ENCODE data around the gene PCDH11X. TPM values are rescaled to one million over a fixed set of nuclear protein-coding genes. Genes with fewer than 3 reads are reported as not detected.
"Not testable (repeated sequence)": the region's sequence is repeated elsewhere in the genome, so short reads cannot be mapped to it uniquely, and the experiment has no call there.

PCDH11X gene, protein sequence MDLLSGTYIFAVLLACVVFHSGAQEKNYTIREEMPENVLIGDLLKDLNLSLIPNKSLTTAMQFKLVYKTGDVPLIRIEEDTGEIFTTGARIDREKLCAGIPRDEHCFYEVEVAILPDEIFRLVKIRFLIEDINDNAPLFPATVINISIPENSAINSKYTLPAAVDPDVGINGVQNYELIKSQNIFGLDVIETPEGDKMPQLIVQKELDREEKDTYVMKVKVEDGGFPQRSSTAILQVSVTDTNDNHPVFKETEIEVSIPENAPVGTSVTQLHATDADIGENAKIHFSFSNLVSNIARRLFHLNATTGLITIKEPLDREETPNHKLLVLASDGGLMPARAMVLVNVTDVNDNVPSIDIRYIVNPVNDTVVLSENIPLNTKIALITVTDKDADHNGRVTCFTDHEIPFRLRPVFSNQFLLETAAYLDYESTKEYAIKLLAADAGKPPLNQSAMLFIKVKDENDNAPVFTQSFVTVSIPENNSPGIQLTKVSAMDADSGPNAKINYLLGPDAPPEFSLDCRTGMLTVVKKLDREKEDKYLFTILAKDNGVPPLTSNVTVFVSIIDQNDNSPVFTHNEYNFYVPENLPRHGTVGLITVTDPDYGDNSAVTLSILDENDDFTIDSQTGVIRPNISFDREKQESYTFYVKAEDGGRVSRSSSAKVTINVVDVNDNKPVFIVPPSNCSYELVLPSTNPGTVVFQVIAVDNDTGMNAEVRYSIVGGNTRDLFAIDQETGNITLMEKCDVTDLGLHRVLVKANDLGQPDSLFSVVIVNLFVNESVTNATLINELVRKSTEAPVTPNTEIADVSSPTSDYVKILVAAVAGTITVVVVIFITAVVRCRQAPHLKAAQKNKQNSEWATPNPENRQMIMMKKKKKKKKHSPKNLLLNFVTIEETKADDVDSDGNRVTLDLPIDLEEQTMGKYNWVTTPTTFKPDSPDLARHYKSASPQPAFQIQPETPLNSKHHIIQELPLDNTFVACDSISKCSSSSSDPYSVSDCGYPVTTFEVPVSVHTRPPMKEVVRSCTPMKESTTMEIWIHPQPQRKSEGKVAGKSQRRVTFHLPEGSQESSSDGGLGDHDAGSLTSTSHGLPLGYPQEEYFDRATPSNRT (N-terminal part only)
- total RNA-seq = not detected in 2 replicates

DNA sequence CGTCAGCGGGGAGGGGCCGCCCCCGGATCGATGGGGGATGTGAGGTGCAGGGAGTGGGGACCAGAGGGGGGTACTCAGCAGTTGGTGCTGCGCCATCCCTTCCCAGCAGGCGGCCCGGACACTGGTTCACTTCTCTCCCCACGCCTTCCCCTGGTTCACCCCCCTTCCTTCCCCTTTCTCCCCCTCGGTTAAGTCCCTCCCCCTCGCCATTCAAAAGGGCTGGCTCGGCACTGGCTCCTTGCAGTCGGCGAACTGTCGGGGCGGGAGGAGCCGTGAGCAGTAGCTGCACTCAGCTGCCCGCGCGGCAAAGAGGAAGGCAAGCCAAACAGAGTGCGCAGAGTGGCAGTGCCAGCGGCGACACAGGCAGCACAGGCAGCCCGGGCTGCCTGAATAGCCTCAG lies at the start of gene PCDH11X:
TSS of gene PCDH11X (plus strand) at position 241 of the 400 bp plus-strand sequence. CDS start 56,130 bp downstream, outside the sequence.
- intact Hi-C loops (cut with micrococcal nuclease) = not testable (repeated sequence)

DNA sequence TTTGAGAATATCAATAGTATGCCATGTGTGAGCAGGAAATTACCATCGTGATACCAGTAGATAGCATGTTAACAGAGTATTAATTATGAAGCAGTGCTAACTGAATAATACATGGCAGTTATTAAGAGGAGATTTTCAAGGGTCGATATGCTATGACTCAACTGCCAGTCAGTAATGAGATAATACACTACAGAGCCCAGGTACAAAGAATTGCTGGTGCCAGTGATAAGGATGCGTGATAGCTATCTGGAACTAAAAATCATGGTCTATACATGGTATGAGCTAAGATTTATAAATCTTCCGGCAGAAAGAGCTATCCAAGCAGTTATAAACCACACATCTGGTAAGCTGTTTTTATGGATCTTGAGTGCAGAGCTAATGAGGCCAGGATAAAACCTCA lies 31.7 kb upstream of the PCDH11X start:
- intact Hi-C loops (cut with micrococcal nuclease) = not testable (repeated sequence)

GRCh38 chrX:91753022-91753421 lies 26.2 kb upstream of the PCDH11X start:
- intact Hi-C loops (cut with micrococcal nuclease) = not testable (repeated sequence)

GRCh38 chrX:91770619-91771488 lies 8.3 kb upstream of the PCDH11X start:
- intact Hi-C loops (cut with micrococcal nuclease) = not testable (repeated sequence)

- intact Hi-C loops (cut with micrococcal nuclease) = not testable (repeated sequence)
These were observed 5.2 kb upstream of the PCDH11X start for GRCh38 chrX:91773943-91774342.

DNA sequence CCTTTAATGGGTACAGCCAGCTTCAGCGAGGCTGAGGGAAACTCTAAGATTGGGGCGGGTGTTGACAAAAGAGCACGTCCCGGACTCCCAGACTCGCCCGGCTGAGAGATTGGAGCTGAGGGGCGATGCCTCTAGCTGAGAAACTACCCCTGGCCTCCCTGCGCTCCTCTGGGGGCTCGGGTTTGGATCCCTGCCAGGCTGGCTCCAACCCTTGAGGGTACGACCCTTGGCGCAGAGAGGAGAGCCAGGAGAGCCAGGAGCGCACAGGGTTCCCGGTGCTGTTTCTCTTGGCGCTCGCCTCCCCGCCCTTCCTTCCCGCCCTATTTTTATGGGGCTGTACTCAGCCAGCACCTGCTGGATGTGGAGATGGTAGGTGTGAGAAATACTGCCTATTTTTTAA lies 833 bp downstream of the PCDH11X start:
- intact Hi-C loops (cut with micrococcal nuclease) = not testable (repeated sequence)

DNA sequence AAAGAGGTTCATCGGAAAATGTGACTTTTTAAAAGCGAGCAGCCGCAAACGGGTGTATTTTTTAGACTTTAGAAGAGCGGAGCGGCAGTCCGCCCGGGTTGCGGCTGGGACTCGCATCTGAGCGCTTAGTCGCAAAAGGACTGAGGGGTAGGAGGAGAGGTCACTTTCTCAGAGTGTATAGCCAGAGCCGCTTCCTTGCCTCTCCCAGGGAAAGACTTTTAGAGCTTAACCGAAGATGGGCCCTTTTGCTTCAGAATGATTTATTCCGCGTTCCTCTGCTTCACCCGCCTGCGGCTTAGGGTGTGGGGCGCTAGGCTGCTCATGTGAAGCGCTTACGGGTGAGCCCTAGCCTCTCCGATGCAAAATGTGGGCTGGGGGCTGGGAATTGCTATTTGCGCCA lies 1.5 kb downstream of the PCDH11X start:
- intact Hi-C loops (cut with micrococcal nuclease) = not testable (repeated sequence)

DNA sequence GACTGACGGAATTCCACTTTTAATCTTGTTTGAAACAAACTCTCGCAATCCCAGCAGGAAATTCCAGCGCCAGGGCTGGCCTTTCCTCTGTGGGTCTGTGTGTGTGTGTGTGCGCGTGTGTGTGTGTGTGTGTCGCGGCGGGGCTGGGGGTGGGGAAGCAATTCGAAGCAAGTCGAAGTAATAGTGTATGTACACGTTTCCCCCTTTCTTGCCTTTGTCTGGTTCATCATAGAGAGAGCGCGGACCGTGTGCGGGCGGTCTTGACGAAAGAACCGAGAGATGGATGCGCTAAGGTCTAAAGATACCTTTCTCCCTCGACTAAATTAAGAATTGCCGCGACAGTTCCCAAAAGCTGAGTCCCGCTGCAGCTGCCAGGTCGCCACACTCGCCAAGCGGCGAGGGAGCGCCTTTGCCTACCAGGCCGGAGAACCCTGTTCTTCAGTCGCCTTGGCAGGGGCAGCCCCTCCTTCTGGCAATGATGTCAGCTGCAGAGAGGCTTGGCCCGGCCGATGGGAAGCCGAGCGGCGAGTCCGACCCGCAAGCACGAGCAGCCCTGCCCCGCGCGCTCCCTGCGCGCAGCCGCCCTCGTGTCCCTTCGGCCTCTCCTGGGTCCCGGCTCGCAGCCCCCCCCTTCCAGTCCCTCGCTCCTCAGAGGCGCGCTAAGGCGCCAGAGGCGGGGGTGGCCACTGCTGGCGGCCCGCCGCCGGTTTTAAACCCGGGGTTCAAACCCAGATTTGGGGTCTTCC lies 2.6 kb downstream of the PCDH11X start:
- intact Hi-C loops (cut with micrococcal nuclease) = not testable (repeated sequence)

DNA sequence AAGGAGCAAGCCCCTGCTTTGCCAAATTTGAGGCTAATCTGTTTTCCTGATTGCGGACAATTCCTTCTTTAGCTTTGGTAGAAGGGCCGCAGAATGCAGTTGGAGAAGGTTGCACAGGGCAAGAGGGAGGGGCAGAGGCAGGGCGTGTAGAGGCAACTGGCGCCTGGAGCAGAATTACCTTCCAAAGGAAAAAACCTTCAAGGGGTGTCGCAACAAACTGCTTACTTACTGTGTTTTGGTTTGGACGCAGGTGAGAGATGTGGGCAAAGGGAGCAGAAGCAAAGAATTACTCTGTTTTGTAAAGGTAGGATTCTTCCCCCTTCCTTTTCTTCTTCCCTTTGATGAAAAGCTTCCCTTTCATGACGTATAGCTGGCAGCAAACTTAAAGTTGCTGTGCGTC lies 3.6 kb downstream of the PCDH11X start:
- intact Hi-C loops (cut with micrococcal nuclease) = not testable (repeated sequence)

- intact Hi-C loops (cut with micrococcal nuclease) = not testable (repeated sequence)
These were observed 38.4 kb downstream of the PCDH11X start for GRCh38 chrX:91817537-91817936.

GRCh38 chrX:91825321-91825720 lies 46.1 kb downstream of the PCDH11X start:
- intact Hi-C loops (cut with micrococcal nuclease) = not testable (repeated sequence)

All from T-helper 2 cell treated with Interferon-gamma antibody and Interleukin-4, amounts not matched to agents 100 ng/mL and 5 ng/mL, for 36 hours (primary cell).